A673 (cell line): ENCODE measurements around the gene PFN4. TPM values are rescaled to one million over a fixed set of nuclear protein-coding genes. Genes with fewer than 3 reads are reported as not detected.

Experiments used
- BruUV-seq: library from RNA; stranded (reverse); fragments of 400-500 nt; replicated peaks from 2 replicates; lab custom pipeline; 2021; lab: Mats Ljungman, UMichigan
- CTCF ChIA-PET: fragments of 300-600 bp; sonication (Branson Sonifier 250); formaldehyde crosslinking; loops from one replicate; lab custom pipeline; 2022; ENCODE audit warnings: antibody characterized with exemption; lab: Charles Lee
- POLR2A ChIA-PET: fragments of 300-600 bp; sonication (Branson Sonifier 250); formaldehyde crosslinking; loops from one replicate; lab custom pipeline; 2022; ENCODE audit warnings: antibody characterized with exemption; ENCODE audit not compliant: low non-redundant PET; lab: Charles Lee
- DNase-seq: peaks from one replicate; pipeline ENCODE4 v3.0.0-alpha.2; 2015; ENCODE audit warnings: low spot score
- H3K27ac ChIP-seq: fragments of 200-600 bp; sonication (generic); 2 replicates; pipeline ENCODE4 v1.5.1; 2016; ENCODE audit warnings: mixed run types, low read depth, mild to moderate bottlenecking, mixed read lengths, antibody characterized with exemption, low read length; ENCODE audit not compliant: poor library complexity, severe bottlenecking
- H3K27me3 ChIP-seq: fragments of 200-600 bp; sonication (generic); replicated peaks from 2 replicates; pipeline ENCODE4 v1.6.1; 2017; ENCODE audit warnings: mixed run types, low read depth, mild to moderate bottlenecking, mixed read lengths, antibody characterized with exemption, low read length; ENCODE audit not compliant: insufficient read depth, poor library complexity
- H3K36me3 ChIP-seq: fragments of 200-600 bp; sonication (generic); 2 replicates; pipeline ENCODE4 v1.6.1; 2016; ENCODE audit warnings: mixed run types, mild to moderate bottlenecking, mixed read lengths, antibody characterized with exemption, low read length; ENCODE audit not compliant: insufficient read depth, poor library complexity, severe bottlenecking
- H3K4me1 ChIP-seq: fragments of 200-600 bp; sonication (generic); 2 replicates; pipeline ENCODE4 v1.6.1; 2017; ENCODE audit warnings: mixed run types, mild to moderate bottlenecking, mixed read lengths, antibody characterized with exemption, low read length; ENCODE audit not compliant: insufficient read depth, poor library complexity, severe bottlenecking
- H3K4me3 ChIP-seq: fragments of 200-600 bp; sonication (generic); 2 replicates; pipeline ENCODE4 v1.5.1; 2016; ENCODE audit warnings: low read depth, mixed run types, mild to moderate bottlenecking, mixed read lengths, low read length; ENCODE audit not compliant: poor library complexity, severe bottlenecking
- H3K9me3 ChIP-seq: fragments of 200-600 bp; sonication (generic); 2 replicates; pipeline ENCODE4 v1.6.1; 2016; ENCODE audit warnings: mixed run types, low read depth, mild to moderate bottlenecking, mixed read lengths, antibody characterized with exemption, low read length; ENCODE audit not compliant: poor library complexity, severe bottlenecking
- CTCF ChIP-seq: fragments of 300-800, 200-600 bp; sonication (generic); conservative IDR thresholded peaks from 2 replicates; pipeline ENCODE4 v1.5.1; 2017; ENCODE audit warnings: low read depth, mild to moderate bottlenecking, antibody characterized with exemption, low read length, moderate library complexity, mixed read lengths
- EZH2 ChIP-seq: fragments of 200-600 bp; sonication (generic); IDR thresholded peaks from 2 replicates; pipeline ENCODE4 v1.6.1; 2017; ENCODE audit warnings: borderline replicate concordance, low read depth, mild to moderate bottlenecking, mixed read lengths, antibody characterized with exemption, low read length; ENCODE audit not compliant: poor library complexity, severe bottlenecking
- intact Hi-C: fragments of 100-400 bp; cut with micrococcal nuclease; formaldehyde crosslinking; loops from one replicate; pipeline ENCODE4 v1.10.0; 2022; ENCODE audit not compliant: unreplicated experiment
- total RNA-seq: library from RNA; stranded (reverse); gene quantifications from 2 replicates; pipeline ENCODE4 v1.2.3, GENCODE V29; 2021

Gene PFN4
- total RNA-seq, 1 experiment from 2014 or later, result not detected

GRCh38 chr2:24077535-24077877, 45.6 kb downstream of the PFN4 start:
- DNase-seq, result no peak
- no TSS peak for BruUV-seq
- Histone ChIP-seq H3K27me3 (no peaks in the 10 kb centered on the region), H3K9me3 (no peaks in the 10 kb centered on the region), H3K4me1 (peaks cover 7% of the 10 kb centered on the region), H3K4me3 (peak overlapping the region; percentile 82), H3K27ac (peak overlapping the region; percentile 67), H3K36me3 (peaks cover 20% of the 10 kb centered on the region)
- ChIA-PET POLR2A (no interaction called here), CTCF (no interaction called here)
- TF ChIP-seq EZH2 (no peak), CTCF (no peak)
- intact Hi-C loops, result loop anchor here (5.0 kb wide), 1 partner anchor 255 kb away; no protein-coding TSS in a partner anchor

GRCh38 chr2:24076849-24077534, 46.1 kb downstream of the PFN4 start:
- POLR2A ChIA-PET, result interaction anchor here (0.7 kb wide), 1 partner anchor 150 kb away, joined by 3 read pairs; the partner anchor contains the start of gene ATAD2B
- intact Hi-C loops, result loop anchor here (5.0 kb wide), 1 partner anchor 255 kb away; no protein-coding TSS in a partner anchor
- H3K27ac ChIP-seq, result peak overlapping the region; percentile 67

More at GRCh38 chr2:24076849-24077534, 46.1 kb downstream of the PFN4 start:
- no peak for DNase-seq
- no TSS peak for BruUV-seq
- CTCF ChIA-PET, result interaction anchor here (1.4 kb wide), 1 partner anchor 8 kb away, joined by 4 read pairs; the partner anchor contains the start of gene TP53I3
- TF ChIP-seq EZH2 (no peak), CTCF (no peak)
- Histone ChIP-seq H3K27me3 (no peaks in the 10 kb centered on the region), H3K4me3 (peak overlapping the region; percentile 82), H3K9me3 (no peaks in the 10 kb centered on the region), H3K4me1 (peaks cover 7% of the 10 kb centered on the region), H3K36me3 (peaks cover 21% of the 10 kb centered on the region)
